A549 (cell line): Measurements from ENCODE around the gene KRT81.
"Not testable (repeated sequence)": the region's sequence is repeated elsewhere in the genome, so short reads cannot be mapped to it uniquely, and the experiment has no call there.

ENCODE experiments used
- CHD2 ChIP-seq: fragments of 150-350 bp; IDR thresholded peaks from 2 replicates; pipeline ENCODE4 v1.6.1; 2014; ENCODE audit warnings: low read length; ENCODE audit not compliant: partially characterized antibody
- MAZ ChIP-seq: fragments of 150-350 bp; IDR thresholded peaks from 2 replicates; pipeline ENCODE4 v1.6.1; 2014; ENCODE audit warnings: antibody characterized with exemption, low read depth, low read length, borderline replicate concordance
- POLR2A ChIP-seq: IDR thresholded peaks from 2 replicates; pipeline ENCODE4 v1.6.1; 2012; ENCODE audit warnings: mild to moderate bottlenecking, low read length
- RNF2 ChIP-seq: fragments of 200-600 bp; sonication (generic); IDR thresholded peaks from 2 replicates; pipeline ENCODE4 v1.6.1; 2016; ENCODE audit warnings: low read depth, mild to moderate bottlenecking, antibody characterized with exemption, moderate library complexity, borderline replicate concordance
- TF ChIP-seq, protein P1 (sequence below): fragments of >200 bp; sonication (Bioruptor Twin); formaldehyde crosslinking; IDR thresholded peaks from 3 replicates; pipeline ENCODE4 v1.5.1; 2016

DNA sequence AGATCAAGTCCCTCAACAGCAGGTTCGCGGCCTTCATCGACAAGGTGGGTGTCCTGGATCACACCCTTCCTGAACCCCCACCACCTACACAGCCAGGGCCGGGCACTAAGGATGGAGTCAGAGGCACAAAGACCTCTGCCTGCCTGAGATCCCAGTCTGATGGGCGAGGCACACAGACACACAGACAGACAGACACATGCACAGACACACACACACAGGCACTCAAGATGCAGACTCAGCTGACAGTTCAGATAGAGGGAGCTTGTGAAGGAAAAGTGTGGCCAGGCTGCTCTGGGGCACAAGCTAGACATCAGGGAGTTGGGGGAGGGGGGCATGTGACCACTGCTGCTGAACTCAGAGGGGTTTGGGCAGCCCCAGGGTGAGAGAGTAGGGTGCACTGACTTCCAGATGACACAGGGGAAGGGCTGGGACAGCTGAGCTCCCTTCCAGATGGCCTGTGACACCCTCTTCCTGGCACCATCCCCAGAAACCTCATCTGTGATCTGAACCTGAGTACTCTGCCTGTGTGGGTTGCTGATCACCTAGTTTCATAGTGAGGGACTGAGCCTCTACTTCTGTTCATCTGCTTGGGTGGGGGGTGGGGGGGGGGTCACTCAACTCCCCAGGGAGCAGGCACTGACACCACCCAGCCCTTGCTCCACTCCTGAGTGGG is 11.0 kb upstream of the KRT81 start:
- not testable (repeated sequence) for TF ChIP-seq MAZ, CHD2, POLR2A, RNF2
- TF ChIP-seq, protein P1, sequence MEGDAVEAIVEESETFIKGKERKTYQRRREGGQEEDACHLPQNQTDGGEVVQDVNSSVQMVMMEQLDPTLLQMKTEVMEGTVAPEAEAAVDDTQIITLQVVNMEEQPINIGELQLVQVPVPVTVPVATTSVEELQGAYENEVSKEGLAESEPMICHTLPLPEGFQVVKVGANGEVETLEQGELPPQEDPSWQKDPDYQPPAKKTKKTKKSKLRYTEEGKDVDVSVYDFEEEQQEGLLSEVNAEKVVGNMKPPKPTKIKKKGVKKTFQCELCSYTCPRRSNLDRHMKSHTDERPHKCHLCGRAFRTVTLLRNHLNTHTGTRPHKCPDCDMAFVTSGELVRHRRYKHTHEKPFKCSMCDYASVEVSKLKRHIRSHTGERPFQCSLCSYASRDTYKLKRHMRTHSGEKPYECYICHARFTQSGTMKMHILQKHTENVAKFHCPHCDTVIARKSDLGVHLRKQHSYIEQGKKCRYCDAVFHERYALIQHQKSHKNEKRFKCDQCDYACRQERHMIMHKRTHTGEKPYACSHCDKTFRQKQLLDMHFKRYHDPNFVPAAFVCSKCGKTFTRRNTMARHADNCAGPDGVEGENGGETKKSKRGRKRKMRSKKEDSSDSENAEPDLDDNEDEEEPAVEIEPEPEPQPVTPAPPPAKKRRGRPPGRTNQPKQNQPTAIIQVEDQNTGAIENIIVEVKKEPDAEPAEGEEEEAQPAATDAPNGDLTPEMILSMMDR: not testable (repeated sequence)
